Measurements from ENCODE around the gene SUPT4H1. TPM values are rescaled to one million over a fixed set of nuclear protein-coding genes. Genes with fewer than 3 reads are reported as not detected.

The SUPT4H1 gene
- total and polyA plus RNA-seq, 9 of the 15 experiments (the other 6 are each of a cell fraction or from before 2014, with no cell fraction given): 62.1 to 320 (median 117) TPM

DNA sequence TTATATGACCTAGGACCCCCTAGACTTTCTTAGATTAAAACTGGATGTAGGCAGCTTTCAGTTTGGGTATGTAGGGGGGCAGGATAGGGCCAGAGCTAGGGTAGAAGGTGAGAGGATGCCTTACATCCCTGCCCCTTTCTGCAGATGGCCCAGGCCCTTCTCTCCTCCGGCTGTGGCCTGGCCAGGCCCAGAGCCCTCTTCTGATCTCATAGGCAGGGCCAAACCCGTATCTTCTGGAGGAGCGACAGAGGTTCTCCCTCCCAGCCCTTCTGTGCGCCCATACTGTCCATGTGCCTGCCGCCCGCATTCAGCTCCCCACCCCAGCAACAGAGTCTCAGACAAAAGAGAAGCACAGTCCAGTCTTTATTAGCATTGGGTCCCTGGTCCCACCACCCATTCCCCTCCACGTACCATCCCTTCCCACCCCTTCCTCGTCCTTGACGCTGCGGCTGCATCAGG, 21.4 kb downstream of the SUPT4H1 start (continued):
- TF ChIP-seq POLR2H (tag; IDR thresholded peaks at IDR 0.05; ENCODE audit: low read depth) (no peak), TAF15 (IDR thresholded peaks at IDR 0.05; ENCODE audit: low read depth, low read length) (no peak), STAT5A (IDR thresholded peaks at IDR 0.05; ENCODE audit: borderline replicate concordance, low read length) (no peak), RBM39 (optimal IDR thresholded peaks at IDR 0.05; ENCODE audit: low read depth, low read length) (peak; percentile 94), ZNF239 (CRISPR knock-in tag; IDR thresholded peaks at IDR 0.05) (no peak), KLF10 (CRISPR knock-in tag; IDR thresholded peaks at IDR 0.05) (no peak), MYNN (IDR thresholded peaks at IDR 0.05) (no peak), MYNN (CRISPR knock-in tag; IDR thresholded peaks at IDR 0.05) (no peak), KLF13 (tag; IDR thresholded peaks at IDR 0.05; ENCODE audit: borderline replicate concordance, low read depth) (no peak), HNRNPLL (IDR thresholded peaks at IDR 0.05; ENCODE audit: low read depth, low read length, poor library complexity, severe bottlenecking) (no peak), PTBP1 (IDR thresholded peaks at IDR 0.05; ENCODE audit: low read depth, low read length) (peak; percentile 77; the same call in 1 of the 2 replicates), ZZZ3 (IDR thresholded peaks at IDR 0.05) (no peak), GATA2 (CRISPR knock-in tag; IDR thresholded peaks at IDR 0.05) (no peak), NR3C1 (CRISPR knock-in tag; IDR thresholded peaks at IDR 0.05) (no peak), NBN (IDR thresholded peaks at IDR 0.05; ENCODE audit: low read depth) (0 out of 2 replicates have a peak, but pooled peaks have one; percentile 18), NRF1 (conservative IDR thresholded peaks at IDR 0.05 in 1 of 2, IDR thresholded peaks at IDR 0.05 in 1 of 2) (no peak), ZNF444 (CRISPR knock-in tag; IDR thresholded peaks at IDR 0.05) (no peak), HCFC1 (IDR thresholded peaks at IDR 0.05; ENCODE audit: low read depth, low read length) (no peak), ZNF551 (CRISPR knock-in tag; IDR thresholded peaks at IDR 0.05) (no peak), RNF2 (IDR thresholded peaks at IDR 0.05) (no peak; the same call in 1 of the 2 replicates), ESRRA (IDR thresholded peaks at IDR 0.05; ENCODE audit: borderline replicate concordance, low read depth) (no peak), KDM1A (IDR thresholded peaks at IDR 0.05) (no peak), SIN3B (IDR thresholded peaks at IDR 0.05; ENCODE audit: low read depth) (no peak)
- TF ChIP-seq, protein P1, sequence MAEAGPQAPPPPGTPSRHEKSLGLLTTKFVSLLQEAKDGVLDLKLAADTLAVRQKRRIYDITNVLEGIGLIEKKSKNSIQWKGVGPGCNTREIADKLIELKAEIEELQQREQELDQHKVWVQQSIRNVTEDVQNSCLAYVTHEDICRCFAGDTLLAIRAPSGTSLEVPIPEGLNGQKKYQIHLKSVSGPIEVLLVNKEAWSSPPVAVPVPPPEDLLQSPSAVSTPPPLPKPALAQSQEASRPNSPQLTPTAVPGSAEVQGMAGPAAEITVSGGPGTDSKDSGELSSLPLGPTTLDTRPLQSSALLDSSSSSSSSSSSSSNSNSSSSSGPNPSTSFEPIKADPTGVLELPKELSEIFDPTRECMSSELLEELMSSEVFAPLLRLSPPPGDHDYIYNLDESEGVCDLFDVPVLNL (CRISPR knock-in tag; IDR thresholded peaks at IDR 0.05; ENCODE audit: low read depth): 0 out of 2 replicates have a peak, but pooled peaks have one; percentile 15
- TF ChIP-seq, protein P2, sequence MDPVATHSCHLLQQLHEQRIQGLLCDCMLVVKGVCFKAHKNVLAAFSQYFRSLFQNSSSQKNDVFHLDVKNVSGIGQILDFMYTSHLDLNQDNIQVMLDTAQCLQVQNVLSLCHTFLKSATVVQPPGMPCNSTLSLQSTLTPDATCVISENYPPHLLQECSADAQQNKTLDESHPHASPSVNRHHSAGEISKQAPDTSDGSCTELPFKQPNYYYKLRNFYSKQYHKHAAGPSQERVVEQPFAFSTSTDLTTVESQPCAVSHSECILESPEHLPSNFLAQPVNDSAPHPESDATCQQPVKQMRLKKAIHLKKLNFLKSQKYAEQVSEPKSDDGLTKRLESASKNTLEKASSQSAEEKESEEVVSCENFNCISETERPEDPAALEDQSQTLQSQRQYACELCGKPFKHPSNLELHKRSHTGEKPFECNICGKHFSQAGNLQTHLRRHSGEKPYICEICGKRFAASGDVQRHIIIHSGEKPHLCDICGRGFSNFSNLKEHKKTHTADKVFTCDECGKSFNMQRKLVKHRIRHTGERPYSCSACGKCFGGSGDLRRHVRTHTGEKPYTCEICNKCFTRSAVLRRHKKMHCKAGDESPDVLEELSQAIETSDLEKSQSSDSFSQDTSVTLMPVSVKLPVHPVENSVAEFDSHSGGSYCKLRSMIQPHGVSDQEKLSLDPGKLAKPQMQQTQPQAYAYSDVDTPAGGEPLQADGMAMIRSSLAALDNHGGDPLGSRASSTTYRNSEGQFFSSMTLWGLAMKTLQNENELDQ (CRISPR knock-in tag; IDR thresholded peaks at IDR 0.05; ENCODE audit: borderline replicate concordance): 0 out of 2 replicates have a peak, but pooled peaks have one; percentile 5
- TF ChIP-seq, protein P3, sequence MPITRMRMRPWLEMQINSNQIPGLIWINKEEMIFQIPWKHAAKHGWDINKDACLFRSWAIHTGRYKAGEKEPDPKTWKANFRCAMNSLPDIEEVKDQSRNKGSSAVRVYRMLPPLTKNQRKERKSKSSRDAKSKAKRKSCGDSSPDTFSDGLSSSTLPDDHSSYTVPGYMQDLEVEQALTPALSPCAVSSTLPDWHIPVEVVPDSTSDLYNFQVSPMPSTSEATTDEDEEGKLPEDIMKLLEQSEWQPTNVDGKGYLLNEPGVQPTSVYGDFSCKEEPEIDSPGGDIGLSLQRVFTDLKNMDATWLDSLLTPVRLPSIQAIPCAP (CRISPR knock-in tag; IDR thresholded peaks at IDR 0.05; ENCODE audit: borderline replicate concordance): no peak
